ENCODE data around the gene RAF1.
"Not testable (repeated sequence)": the region's sequence is repeated elsewhere in the genome, so short reads cannot be mapped to it uniquely, and the experiment has no call there.

Gene RAF1

GRCh38 chr3:12545473-12545791 is 118.5 kb downstream of the RAF1 start, which contains the start of gene MKRN2OS:
Gene MKRN2OS, minus strand, starts transcription at chr3:12545499. Its CDS starts 35 bp downstream, at chr3:12545464.
- DNase-seq (ENCODE audit: insufficient read length, low spot score): no peak
- FAIRE-seq: no peak
- TF ChIP-seq PAX5 (IDR thresholded peaks at IDR 0.05; ENCODE audit: insufficient read depth, low read length, severe bottlenecking) (no peak), SPI1 (IDR thresholded peaks at IDR 0.05; ENCODE audit: low read depth, low read length) (no peak), TAF1 (IDR thresholded peaks at IDR 0.05; ENCODE audit: low read depth, low read length) (no peak), POLR2A (IDR thresholded peaks at IDR 0.05; ENCODE audit: low read depth, low read length) (no peak)

- DNase-seq (ENCODE audit: insufficient read length, low spot score) (no peak), FAIRE-seq (no peak)
- no peak for TF ChIP-seq POU2F2 (IDR thresholded peaks at IDR 0.05; ENCODE audit: low read depth, low read length)
Measured at GRCh38 chr3:12544652-12545472, 119.1 kb downstream of the RAF1 start.

- FAIRE-seq; DNase-seq (ENCODE audit: insufficient read length, low spot score): not testable (repeated sequence)
Measured at GRCh38 chr3:12543497-12543896, 120.4 kb downstream of the RAF1 start.

- no peak for FAIRE-seq
- no peak for DNase-seq (ENCODE audit: insufficient read length, low spot score)
- TF ChIP-seq TAF1 (IDR thresholded peaks at IDR 0.05; ENCODE audit: low read depth, low read length): no peak
- TF ChIP-seq PAX5 (IDR thresholded peaks at IDR 0.05; ENCODE audit: insufficient read depth, low read length, severe bottlenecking): no peak
- no peak for TF ChIP-seq SPI1 (IDR thresholded peaks at IDR 0.05; ENCODE audit: low read depth, low read length)
- no peak for TF ChIP-seq POLR2A (IDR thresholded peaks at IDR 0.05; ENCODE audit: low read depth, low read length)
- TF ChIP-seq POU2F2 (IDR thresholded peaks at IDR 0.05; ENCODE audit: low read depth, low read length): no peak
- TF ChIP-seq POLR2AphosphoS5 (IDR thresholded peaks at IDR 0.05; ENCODE audit: low read depth, low read length): no peak
Measured at GRCh38 chr3:12541625-12542024, 122.3 kb downstream of the RAF1 start.

- no peak for TF ChIP-seq TAF1 (IDR thresholded peaks at IDR 0.05; ENCODE audit: low read depth, low read length)
- TF ChIP-seq POLR2AphosphoS5 (IDR thresholded peaks at IDR 0.05; ENCODE audit: low read depth, low read length): no peak
- no peak for DNase-seq (ENCODE audit: insufficient read length, low spot score)
- no peak for FAIRE-seq
Measured at GRCh38 chr3:12536423-12536822, 127.5 kb downstream of the RAF1 start.

Measured in GM12891 (cell line).